HuH-7 (cell line): ENCODE measurements around the gene ASAH2B.
"Not testable (repeated sequence)": the region's sequence is repeated elsewhere in the genome, so short reads cannot be mapped to it uniquely, and the experiment has no call there.

Experiments
- DNase-seq: peaks from one replicate; pipeline ENCODE4 v3.0.0; 2011; ENCODE audit warnings: low spot score

ASAH2B gene

DNA sequence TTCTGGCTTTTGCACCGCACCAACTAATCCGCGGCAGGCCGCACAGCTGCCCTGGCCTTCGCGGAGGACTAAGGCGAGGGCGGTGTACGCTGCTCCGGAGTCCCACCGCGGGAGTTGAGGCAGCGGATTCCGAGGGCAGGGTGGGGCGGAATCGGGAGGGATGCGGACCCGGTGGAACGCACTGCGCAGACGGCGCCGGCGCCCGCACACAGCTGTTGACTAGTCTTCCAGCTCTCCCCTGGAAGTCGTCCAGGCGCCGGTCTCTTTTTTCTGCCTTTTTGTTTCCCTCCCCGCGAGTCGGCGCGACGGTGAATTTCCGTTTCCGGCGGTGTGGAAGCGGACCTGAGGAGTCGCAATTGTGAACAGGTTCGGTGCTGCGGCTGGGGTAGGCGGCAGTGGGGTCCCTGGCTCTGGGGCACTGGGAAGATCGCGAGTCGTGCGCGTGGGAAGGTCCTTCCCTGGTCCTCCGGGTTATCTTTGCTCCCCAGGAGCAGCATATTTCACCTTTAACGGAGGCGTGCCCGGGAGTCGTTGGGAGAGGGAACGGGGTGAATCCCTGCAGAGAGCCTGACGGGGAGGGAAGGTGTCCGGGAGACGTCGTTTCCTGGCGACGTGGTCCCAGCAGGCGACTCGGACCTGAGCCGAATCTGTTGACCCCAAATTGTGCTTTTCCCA, at the start of gene ASAH2B:
Gene ASAH2B (plus strand): TSS at position 319 of the 675 bp plus-strand sequence. CDS start 5,195 bp downstream, outside the sequence.
- peak; percentile 46 for DNase-seq

DNA sequence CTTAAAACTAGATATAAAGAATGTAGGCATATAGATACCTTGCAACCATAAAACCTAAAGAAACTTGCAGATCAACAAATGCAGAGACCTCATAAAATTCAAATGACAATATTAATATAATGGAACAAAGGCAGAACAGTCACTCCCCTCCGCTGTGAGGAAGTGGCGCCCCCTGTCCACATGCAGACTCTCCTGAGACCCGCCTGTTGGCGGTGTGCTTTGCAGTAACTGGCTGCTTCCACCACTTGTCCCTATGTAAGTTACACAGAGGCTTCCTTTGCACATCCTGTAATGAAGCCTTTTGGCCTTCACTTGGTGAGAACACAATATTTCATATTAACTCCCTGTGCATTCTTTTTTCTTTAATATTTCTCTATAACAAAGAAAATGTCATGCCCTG, 41.9 kb upstream of the ASAH2B start:
- not testable (repeated sequence) for DNase-seq

DNA sequence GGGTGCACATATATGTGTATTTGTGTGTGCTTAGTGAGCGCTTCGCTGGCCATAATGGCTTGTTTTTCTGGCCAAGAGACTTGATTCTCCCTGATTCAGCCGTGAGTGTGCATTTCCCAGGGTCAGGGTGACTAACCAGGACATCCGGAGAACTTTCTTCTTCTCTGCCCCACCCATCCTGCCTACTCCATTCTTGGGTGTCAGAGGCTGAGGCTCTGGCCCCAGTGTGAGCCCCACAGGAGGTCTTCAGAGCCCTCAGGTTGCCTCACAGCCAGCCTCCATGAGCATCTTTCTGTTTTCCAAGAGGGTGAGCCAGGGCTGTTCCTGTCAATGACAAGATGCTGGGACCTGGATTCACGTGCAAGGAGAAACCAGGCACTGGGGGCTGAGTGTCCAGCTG, 37.8 kb upstream of the ASAH2B start:
- not testable (repeated sequence) for DNase-seq

DNA sequence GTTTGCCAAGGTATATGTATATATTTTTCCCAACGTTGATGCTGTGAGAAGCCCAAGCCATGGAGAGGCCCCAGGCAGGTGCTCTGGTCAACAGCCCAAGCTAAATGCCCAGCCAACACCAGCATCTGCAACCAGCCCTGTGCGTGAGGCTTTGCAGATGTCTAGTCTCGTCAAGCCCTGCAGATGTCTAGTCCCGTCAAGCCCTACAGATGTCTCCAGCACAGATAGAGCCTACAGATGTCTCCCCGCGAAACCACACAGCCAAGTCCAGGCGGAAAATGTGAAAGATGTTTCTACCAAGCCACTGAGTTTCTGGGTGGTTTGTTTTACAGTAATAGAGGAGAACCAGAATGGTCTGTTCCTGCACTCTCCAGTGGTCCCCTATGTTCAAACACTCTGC, 36.7 kb upstream of the ASAH2B start:
- not testable (repeated sequence) for DNase-seq

DNA sequence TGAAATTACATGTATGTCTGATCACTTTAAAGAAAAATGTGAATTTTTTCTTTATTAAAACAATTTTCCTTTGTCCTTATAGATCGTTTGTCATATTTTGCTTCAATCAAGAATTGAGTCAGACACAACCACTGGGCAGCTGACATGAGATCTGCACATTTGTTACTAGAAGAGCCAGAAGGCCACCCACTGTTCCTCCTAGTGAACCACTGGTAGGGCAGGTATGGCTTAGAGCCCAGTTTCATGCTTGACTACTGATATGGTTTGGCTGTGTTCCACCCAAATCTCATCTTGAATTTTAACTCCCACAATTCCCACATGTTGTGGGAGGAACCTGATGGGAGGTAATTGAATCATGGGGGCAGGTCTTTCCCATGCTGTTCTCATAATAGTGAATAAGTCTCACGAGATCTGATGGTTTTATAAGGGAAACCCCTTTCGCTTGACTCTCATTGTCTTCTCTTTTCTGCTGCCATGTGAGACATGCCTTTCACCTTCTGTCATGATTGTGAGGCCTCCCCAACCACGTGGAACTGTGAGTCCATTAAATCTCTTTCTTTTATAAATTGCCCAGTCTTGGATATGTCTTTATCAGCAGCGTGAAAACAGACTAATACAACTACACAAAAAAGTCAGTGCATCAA, 35.2 kb upstream of the ASAH2B start:
- DNase-seq, result not testable (repeated sequence)

DNA sequence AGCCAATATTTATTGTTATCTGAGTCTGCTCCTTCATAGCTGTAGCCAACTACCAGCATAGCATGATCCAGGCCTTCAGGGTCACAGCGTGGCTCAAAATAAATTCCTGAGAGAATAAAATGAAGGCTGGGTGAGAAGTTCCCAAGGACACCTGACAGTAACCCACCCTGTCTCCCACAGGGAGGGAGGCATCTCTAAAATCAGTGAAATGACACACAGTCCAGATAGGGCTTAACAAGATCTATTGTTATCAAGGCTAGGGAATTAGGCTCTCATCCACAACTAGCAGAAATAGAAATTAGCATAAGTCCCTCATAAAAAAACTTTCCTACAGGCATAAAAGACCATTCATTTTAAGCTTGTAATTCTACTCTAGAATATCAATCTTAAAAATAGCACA, 33.7 kb upstream of the ASAH2B start:
- not testable (repeated sequence) for DNase-seq

DNA sequence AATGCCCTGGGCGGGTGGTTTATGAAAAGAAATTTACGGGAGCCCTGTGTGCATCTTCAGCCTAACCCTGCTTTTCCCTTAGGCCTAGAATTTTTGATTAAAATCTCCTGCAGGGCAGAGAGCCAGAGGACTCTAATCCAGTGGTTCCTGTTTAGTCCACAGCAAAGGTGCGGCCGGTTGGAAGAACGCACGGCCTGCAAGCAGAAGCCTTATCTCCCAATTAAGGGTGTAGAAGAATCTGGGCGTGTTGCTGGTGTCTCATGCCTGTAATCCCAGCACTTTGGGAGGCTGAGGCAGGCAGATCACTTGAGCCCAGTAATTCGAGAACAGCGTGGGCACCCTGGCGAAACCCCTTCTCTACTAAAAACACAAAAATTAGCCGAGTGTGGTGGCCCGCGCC, 29.5 kb upstream of the ASAH2B start:
- not testable (repeated sequence) for DNase-seq

DNA sequence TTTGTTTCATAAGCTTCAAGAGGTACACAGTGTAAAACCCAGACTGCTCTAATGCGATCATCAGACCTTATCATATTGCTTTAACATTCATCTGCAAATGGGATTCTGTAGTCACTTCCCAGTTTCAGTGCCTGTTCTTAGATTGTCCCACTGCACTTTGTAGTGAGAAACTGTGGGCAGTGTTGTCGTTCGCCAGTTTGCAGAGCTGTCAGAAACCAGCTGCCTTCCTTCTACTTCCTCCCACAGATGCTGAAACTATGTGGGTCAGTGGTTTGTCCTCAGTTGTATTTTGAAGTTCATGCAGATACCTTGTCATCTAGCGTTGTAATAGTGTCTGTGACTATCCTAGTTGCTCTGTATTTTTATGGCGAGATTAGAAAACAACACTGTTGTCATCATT, 15.9 kb upstream of the ASAH2B start:
- DNase-seq, result not testable (repeated sequence)

DNA sequence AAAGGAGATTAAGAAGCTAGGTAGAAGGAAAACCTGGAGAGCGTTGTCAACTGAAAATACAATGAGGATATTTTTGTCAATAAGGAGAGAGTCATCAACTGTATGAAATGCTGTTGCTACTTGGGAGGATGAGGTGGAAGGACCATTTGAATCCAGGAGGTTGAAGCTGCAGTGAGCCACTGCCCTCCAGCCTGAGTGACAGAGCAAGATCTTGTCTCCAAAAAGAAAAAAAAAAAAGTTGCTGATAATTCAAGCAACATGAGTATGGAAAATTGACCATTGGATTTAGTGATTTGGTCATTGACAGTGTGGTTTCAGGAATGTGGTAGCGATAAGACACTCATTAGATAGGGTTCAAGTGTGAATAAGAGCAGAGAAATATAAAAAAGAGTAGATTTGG, 11.6 kb upstream of the ASAH2B start:
- DNase-seq, result not testable (repeated sequence)

DNA sequence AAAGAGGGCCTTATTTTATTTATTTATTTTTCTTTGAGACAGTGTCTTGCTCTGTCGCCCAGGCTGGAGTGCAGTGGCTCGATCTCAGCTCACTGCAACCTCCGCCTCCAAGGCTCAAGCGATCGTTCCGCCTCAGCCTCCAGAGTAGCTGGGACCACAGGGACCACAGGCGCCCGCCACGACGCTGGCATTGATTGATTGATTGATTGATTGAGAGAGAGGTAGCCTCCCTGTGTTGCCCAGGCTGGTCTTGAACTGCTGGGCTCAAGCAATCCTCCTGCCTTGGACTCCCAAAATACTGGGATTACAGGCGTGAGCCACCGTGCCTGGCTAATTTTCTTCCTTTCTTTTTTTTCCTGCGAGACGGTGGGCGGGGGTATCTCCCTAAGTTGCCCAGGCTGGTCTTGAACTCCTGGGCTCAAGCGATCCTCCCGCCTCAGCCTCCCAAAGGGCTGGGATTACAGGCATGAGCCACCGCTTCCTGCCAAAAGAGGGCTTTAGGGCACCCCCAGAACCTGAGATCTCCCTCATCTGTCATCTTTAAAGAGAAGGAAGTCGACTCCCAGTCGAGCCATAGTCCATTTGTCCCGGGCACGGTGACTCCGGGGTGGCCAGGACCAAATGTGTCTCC, 634 bp upstream of the ASAH2B start:
- DNase-seq, result not testable (repeated sequence)

DNA sequence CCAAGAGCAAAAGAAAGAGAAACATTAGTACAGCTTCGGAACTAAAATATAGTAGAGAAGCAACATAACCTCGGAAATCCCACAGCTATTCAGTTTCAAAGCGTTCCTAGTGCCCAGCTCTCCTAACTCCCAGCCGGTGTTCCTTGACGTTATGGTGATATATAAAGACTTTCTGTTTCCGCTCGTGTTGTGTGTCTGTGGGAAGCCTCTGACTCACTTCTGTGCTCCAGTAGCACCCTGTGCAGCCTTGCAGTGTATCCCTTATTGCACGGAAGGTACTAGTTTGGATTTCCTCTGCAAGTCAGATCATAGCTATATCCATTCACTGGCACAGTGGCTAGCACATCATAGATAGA, 535 bp downstream of the ASAH2B start:
- no peak for DNase-seq

DNA sequence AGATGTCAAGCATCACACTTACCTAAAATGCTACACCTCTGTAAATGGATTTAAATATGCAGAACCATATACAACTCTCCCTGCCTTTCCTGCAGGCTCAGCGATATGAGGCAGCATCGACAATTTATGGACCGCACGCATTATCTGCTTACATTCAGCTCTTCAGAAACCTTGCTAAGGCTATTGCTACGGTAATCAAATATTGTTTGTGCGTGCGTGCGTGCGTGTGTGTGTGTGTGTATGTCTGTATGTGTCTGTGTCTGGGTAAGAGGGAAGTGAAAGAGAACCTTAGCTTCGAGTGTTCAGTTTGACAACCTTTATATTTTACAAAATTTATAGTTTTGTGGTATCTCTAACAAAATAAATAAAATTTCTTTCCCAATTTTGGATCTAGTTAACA, 3.1 kb downstream of the ASAH2B start:
- not testable (repeated sequence) for DNase-seq

DNA sequence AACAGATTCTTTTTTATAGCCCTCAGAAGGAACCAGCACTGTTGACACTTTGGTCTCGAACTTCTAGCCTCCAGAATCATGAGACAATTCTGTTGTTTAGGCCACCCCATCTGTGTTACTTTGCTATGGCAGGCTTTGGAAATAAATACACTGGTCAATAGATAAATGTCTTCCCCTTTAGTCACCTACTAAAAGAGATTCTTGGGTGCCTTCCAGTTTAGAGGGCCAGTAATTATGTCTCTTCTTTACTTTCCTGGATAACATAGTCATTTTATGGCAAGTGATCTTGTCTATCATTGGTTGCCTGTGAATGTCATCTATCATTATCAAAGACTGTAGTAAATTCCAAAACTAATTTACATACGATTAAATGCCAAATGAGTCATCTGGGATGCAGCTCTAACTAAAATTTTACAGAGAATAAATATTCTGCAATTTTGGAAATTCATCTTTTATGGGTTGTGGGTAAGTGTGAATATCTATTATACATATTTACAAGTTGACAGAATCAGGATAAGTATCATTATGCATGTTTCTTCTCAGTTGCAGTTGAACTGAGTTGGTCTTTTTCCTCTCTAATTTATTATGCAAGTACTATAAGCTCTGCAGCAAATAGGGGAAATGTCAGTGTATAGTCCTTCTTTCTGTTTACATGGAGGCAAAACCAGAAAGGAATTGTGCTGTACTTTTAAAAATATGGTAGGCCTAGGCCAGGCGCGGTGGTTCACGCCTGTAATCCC, 27.2 kb downstream of the ASAH2B start:
- DNase-seq, result not testable (repeated sequence)

DNA sequence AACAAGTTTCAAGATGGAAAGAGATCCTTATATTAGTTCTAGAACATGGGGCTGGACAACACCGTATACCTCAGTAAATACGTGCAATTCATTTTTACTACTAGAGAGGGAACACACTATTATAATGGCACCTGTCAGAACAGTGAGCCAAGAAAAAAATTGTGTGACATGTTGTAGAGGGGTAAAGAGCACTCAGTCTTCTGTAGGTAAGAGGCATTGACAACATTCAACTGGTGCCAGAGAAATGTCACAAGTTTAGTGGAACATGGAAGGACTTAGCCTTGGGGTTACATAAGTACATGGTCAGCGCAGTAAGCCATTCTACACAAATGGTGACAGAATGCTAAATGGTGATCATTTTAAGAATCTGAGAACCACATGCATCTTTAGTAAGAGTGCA, 32.3 kb downstream of the ASAH2B start:
- not testable (repeated sequence) for DNase-seq

DNA sequence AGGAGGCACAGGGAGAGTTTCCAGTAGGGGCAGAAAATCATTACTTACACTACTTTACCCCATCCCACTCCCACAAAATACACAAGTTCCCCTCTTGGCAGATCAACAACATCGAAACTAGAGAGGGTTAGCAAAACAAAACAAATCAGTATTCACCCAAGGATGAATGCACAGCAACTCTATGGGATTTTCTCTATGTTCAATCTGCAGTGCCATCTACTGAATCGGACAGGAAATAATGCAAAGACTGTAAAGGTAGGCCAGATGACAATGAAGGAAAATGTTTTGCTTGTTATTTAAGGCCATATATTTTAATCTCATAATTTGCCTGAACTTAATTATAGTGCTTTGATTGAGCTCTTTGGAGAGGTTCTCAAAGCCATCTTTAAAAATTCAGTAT, 35.1 kb downstream of the ASAH2B start:
- DNase-seq, result not testable (repeated sequence)

DNA sequence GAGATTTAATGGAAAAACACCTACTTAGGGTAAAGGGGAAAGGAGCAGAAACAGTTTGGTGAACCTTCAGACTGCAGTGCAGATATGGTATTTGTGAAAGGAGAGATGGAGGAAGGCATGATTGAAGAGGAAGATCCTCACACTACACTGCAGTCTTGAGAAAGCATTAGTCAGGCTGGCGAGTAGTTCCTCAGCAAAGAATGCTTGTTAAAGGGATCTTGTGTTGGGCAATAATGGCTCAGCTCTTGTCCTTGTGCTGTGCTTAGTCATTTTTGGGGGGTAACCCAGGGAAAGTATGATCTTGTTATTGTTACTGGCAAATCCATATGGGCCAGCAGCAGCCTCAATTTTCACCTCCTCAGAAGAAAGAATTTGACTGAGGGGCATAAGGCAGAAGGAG, 40.3 kb downstream of the ASAH2B start:
- DNase-seq, result not testable (repeated sequence)

DNA sequence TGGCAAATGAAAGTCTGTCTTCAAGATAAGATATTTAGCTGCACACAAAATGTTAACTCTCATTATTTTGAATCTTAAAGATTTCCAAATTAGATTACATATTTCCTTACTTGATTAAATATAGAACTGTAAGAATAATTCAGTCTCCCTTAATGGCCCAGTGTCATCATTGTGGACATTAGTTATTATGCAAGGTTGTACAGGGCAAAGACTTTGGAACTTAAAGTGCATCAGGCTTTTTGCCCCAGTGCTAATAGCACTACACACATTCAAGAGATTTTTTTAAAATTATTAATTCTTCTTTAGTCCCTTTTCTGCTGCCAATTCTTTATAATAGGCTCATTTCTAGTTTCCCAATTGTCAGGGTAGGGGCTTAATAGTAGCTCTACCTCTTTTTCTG, 42.3 kb downstream of the ASAH2B start:
- DNase-seq, result not testable (repeated sequence)

DNA sequence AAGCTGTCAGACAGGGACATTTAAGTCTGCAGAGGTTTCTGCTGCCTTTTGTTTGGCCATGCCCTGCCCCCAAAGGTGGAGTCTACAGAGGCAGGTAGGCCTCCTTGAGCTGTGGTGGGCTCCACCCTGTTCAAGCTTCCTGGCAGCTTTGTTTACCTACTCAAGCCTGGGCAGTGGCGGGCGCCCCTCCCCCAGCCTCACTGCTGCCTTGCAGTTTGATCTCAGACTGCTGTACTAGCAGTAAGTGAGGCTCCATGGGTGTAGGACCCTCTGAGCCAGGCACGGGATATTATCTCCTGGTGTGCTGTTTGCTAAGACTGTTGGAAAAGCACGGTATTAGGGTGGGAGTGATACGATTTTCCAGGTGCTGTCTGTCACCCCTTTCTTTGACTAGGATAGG, 48.2 kb downstream of the ASAH2B start:
- DNase-seq, result not testable (repeated sequence)

DNA sequence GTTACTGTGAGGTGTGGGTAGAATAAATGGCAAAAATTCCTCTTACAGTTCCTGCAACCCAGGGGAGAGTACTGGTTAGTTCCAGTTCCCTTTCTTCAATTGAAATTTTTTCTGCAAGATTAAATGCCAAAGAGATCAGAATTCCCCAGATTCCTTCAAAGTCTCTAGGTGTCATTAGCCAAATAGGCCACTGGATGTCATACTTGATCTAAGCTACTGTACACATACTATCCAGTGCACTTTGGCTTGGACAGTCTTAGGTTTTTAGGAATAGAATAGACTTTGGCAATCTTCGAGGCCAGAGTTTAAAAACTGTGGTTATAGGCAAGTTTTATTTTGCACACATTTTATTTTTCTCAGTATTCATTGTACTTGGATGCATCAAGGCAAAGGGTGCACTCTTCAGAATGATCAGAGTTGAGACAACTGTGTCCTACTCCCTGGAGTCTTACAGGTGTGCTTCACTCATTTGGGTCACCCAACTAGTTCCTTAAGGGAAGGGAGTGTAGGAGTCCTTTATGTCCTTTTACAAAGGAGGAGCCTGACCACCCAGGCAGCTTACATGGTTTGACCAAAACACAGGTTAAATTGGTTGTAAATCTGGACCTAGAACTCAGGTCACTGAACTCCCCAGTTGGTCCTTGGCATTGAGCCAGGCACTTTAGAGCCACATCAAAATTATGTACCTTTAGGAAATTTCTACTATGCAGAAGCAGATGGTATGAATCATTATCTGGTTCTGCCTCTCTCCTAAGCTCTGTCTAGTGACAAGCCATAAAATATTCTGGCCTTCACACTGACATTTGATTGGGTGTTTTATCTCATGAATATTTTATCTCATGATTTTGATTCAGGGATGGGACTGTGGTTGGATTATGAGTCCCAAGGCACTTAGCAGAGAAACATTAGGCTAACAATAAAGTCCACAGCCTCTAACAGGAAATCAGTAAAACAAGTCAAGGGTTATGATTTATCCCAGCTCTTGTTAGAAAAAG, 49.5 kb downstream of the ASAH2B start:
- DNase-seq, result peak; percentile 32

DNA sequence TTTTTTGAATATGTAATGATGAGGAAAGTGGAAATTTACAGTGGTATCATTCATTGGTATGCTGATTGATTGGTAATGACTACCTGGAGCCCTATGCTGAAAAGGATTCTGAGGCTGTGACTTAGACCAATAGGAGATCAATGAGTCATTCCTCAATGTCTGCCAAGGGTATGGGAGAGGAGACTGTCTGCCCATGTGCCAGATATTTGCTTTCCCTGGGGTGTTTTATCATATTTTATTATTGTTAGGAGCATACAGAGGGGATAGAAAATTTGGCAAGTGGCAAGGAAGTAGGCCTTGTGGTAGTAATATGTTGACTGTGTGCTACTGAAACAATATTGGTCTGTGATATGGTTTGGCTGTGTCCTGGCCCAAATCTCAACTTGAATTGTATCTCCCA, 54.8 kb downstream of the ASAH2B start:
- DNase-seq, result no peak

DNA sequence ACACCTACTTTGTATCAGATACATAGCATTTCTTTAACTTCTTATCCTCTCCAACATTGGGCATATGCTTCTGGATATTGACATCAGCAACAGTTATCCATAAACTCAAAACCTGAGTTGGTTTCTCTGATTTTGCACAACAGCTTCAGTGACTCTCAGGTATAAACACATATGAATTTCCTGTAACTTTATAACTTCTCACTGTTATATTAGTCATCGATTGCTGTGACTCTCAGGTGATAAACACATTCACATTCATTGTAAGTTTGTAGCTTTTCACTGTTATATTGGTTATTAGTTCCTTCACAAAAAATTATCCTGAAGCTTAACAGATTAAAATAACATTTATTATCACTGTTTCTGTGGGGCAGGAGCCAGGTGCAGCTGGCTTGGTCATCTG, 57.0 kb downstream of the ASAH2B start:
- DNase-seq, result no peak
